SK-N-MC (cell line): ENCODE data around the gene LENG9.
"Not testable (repeated sequence)": the region's sequence is repeated elsewhere in the genome, so short reads cannot be mapped to it uniquely, and the experiment has no call there.

ENCODE experiments used
- DNase-seq: peaks from one replicate; pipeline ENCODE4 v3.0.0-alpha.2; 2011; ENCODE audit warnings: low read depth, low spot score
- H3K27ac ChIP-seq: fragments of 200-600 bp; sonication (generic); 2 replicates; pipeline ENCODE4 v1.5.1; 2016; ENCODE audit warnings: mixed run types
- H3K36me3 ChIP-seq: fragments of 200-600 bp; sonication (generic); 2 replicates; pipeline ENCODE4 v1.6.1; 2017; ENCODE audit warnings: antibody characterized with exemption, low read length, mixed read lengths; ENCODE audit not compliant: insufficient read depth
- H3K4me3 ChIP-seq: fragments of 200-600 bp; sonication (generic); 2 replicates; pipeline ENCODE4 v1.5.1; 2016
- H3K9ac ChIP-seq: fragments of 200-600 bp; sonication (generic); 2 replicates; pipeline ENCODE4 v1.8.0; 2017; ENCODE audit warnings: mixed run types, mixed read lengths; ENCODE audit not compliant: insufficient read length
- H3K9me3 ChIP-seq: fragments of 200-600 bp; sonication (generic); 2 replicates; pipeline ENCODE4 v1.6.1; 2017; ENCODE audit warnings: low read depth, mild to moderate bottlenecking, antibody characterized with exemption, low read length, moderate library complexity, mixed read lengths
- EZH2 ChIP-seq: fragments of 200-600 bp; sonication (generic); IDR thresholded peaks from one replicate; pipeline ENCODE4 v1.6.1; 2017; ENCODE audit warnings: antibody characterized with exemption
- FOXP2 ChIP-seq: optimal IDR thresholded peaks from 2 replicates; pipeline ENCODE3; 2011; ENCODE audit warnings: mild to moderate bottlenecking, moderate library complexity; ENCODE audit not compliant: insufficient read depth; ENCODE audit errors: extremely low read length, control extremely low read depth
- POLR2AphosphoS5 ChIP-seq: IDR thresholded peaks from 2 replicates; pipeline ENCODE4 v1.6.1; 2012; ENCODE audit warnings: mild to moderate bottlenecking, low read depth, low read length, borderline replicate concordance

The LENG9 gene

GRCh38 chr19:54470276-54470887 is 6.8 kb upstream of the LENG9 start:
- H3K36me3 ChIP-seq = no peaks in the 10 kb centered on the region
- 0 out of 2 replicates have a peak overlapping the region, but pooled peaks have one; percentile 15 for H3K27ac ChIP-seq
- no peak for DNase-seq
- TF ChIP-seq FOXP2 = no peak
- TF ChIP-seq EZH2 = no peak
- no peaks in the 10 kb centered on the region for H3K9me3 ChIP-seq
- H3K9ac ChIP-seq = peak overlapping the region; percentile 75
- peak overlapping the region; percentile 71 for H3K4me3 ChIP-seq

DNA sequence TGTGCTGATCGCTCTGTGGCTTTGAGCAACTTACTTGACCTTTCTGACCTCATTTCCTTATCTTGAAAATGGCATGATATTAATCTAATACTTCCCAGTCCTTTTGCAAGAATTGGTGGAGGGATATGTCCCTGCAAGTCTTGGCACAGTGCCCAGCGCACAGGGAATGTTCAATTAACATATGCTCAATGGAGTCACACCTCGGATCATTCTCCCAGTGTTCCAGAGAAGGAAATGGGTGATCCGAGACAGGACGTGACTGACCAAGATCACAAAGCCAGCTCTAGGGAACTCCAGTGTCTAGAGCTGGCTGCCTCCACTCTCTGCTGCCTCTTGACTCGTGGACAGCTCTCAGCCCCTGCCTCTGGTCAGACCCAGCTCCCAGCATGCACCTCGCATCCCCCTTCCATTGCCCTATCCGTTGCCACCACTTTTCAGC is 5.9 kb upstream of the LENG9 start:
- TF ChIP-seq EZH2 (no peak), POLR2AphosphoS5 (no peak), FOXP2 (no peak)
- no peak overlapping the region for H3K27ac ChIP-seq
- H3K36me3 ChIP-seq = no peaks in the 10 kb centered on the region
- no peak for DNase-seq
- no peak overlapping the region for H3K9ac ChIP-seq
- no peak overlapping the region for H3K4me3 ChIP-seq
- H3K9me3 ChIP-seq = no peaks in the 10 kb centered on the region

- peak overlapping the region; percentile 48; the same call in 1 of the 2 replicates for H3K27ac ChIP-seq
- H3K36me3 ChIP-seq = peaks cover 10% of the 10 kb centered on the region
- not testable (repeated sequence) for H3K4me3 ChIP-seq, H3K9ac ChIP-seq, DNase-seq, H3K9me3 ChIP-seq
Observed at GRCh38 chr19:54466110-54466480, 2.5 kb upstream of the LENG9 start.

DNA sequence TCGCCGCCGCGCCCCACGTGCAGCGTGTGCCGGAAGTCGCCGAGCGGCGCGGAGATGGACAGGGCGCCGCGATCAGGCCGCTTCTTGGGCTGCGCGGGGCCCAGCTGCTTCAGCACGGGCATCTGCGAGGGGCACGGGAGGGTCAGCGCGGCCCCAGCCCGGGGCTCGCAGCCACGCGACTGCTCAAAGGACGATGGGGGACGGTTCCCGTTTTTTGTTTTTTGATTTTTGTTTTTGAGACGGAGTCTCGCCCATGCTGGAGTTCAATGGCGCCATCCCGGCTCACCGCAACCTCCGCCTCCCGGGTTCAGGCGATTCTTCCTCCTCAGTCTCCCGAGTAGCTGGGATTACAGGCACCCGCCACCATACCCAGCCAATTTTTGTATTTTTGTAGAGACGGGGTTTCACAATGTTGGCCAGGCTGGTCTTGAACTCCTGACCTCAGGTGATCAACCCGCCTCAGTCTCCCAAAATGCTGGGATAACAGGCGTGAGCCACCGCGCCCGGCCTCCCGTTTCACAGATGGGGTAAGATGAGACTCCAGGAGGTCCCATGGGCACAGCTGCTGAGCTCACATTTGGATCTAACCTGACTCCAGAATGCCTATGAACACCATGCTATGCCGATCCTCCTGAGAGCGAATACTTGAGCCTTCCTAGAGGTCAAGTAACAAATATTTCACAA is 2.0 kb upstream of the LENG9 start:
- no peak for DNase-seq
- H3K9me3 ChIP-seq = no peaks in the 10 kb centered on the region
- H3K4me3 ChIP-seq = no peak overlapping the region
- H3K9ac ChIP-seq = no peak overlapping the region
- H3K27ac ChIP-seq = no peak overlapping the region
- H3K36me3 ChIP-seq = peaks cover 15% of the 10 kb centered on the region
- no peak for TF ChIP-seq EZH2
- TF ChIP-seq FOXP2 = no peak
- TF ChIP-seq POLR2AphosphoS5 = no peak

GRCh38 chr19:54464630-54465425 is 1.2 kb upstream of the LENG9 start:
- no peaks in the 10 kb centered on the region for H3K9me3 ChIP-seq
- DNase-seq = no peak
- TF ChIP-seq FOXP2 (no peak), POLR2AphosphoS5 (no peak; the same call in 1 of the 2 replicates), EZH2 (no peak)
- H3K9ac ChIP-seq = peak overlapping the region; percentile 59
- peaks cover 15% of the 10 kb centered on the region for H3K36me3 ChIP-seq
- peak overlapping the region; percentile 90 for H3K4me3 ChIP-seq
- peak overlapping the region; percentile 80 for H3K27ac ChIP-seq

GRCh38 chr19:54464044-54464629 is 559 bp upstream of the LENG9 start:
- peaks cover 21% of the 10 kb centered on the region for H3K36me3 ChIP-seq
- H3K27ac ChIP-seq = peak overlapping the region; percentile 80
- H3K9ac ChIP-seq = peak overlapping the region; percentile 59
- TF ChIP-seq FOXP2 = peak; percentile 16
- TF ChIP-seq EZH2 = no peak
- no peak; the same call in 1 of the 2 replicates for TF ChIP-seq POLR2AphosphoS5
- no peaks in the 10 kb centered on the region for H3K9me3 ChIP-seq
- H3K4me3 ChIP-seq = peak overlapping the region; percentile 90
- no peak for DNase-seq

GRCh38 chr19:54462655-54463530 is 685 bp downstream of the LENG9 start:
- H3K9ac ChIP-seq = peak overlapping the region; percentile 88
- H3K36me3 ChIP-seq = peaks cover 33% of the 10 kb centered on the region
- no peak for DNase-seq
- peak overlapping the region; percentile 90 for H3K4me3 ChIP-seq
- TF ChIP-seq FOXP2 = no peak
- TF ChIP-seq POLR2AphosphoS5 = peak; percentile 51
- H3K27ac ChIP-seq = peak overlapping the region; percentile 88
- no peaks in the 10 kb centered on the region for H3K9me3 ChIP-seq
